IMR-90 (cell line): ENCODE measurements around the gene PMM1.

Source experiments
- BHLHE40 ChIP-seq: fragments of 150-350 bp; IDR thresholded peaks from 2 replicates; pipeline ENCODE4 v1.6.1; 2016; ENCODE audit warnings: mild to moderate bottlenecking, low read depth, low read length
- CEBPB ChIP-seq: IDR thresholded peaks from 2 replicates; pipeline ENCODE4 v1.6.1; 2012; ENCODE audit warnings: low read depth, low read length, improper control_type of control experiment
- CHD1 ChIP-seq: IDR thresholded peaks from 2 replicates; pipeline ENCODE4 v1.6.1; 2012; ENCODE audit warnings: low read depth, low read length, improper control_type of control experiment
- FOS ChIP-seq: fragments of 150-350 bp; IDR thresholded peaks from 2 replicates; pipeline ENCODE4 v1.6.1; 2016; ENCODE audit warnings: low read depth, low read length
- MAFK ChIP-seq: IDR thresholded peaks from 2 replicates; pipeline ENCODE4 v1.6.1; 2012; ENCODE audit warnings: low read depth, low read length, improper control_type of control experiment
- MAZ ChIP-seq: IDR thresholded peaks from 2 replicates; pipeline ENCODE4 v1.6.1; 2012; ENCODE audit warnings: low read depth, mild to moderate bottlenecking, low read length, improper control_type of control experiment, moderate library complexity, borderline replicate concordance
- MXI1 ChIP-seq: IDR thresholded peaks from 2 replicates; pipeline ENCODE4 v1.6.1; 2012; ENCODE audit warnings: low read depth, mild to moderate bottlenecking, low read length, moderate library complexity, borderline replicate concordance
- POLR2A ChIP-seq: IDR thresholded peaks from 2 replicates; pipeline ENCODE4 v1.6.1; 2012; ENCODE audit warnings: mild to moderate bottlenecking, low read depth, low read length
- RAD21 ChIP-seq: IDR thresholded peaks from 2 replicates; pipeline ENCODE4 v1.6.1; 2012; ENCODE audit warnings: low read length, improper control_type of control experiment
- RCOR1 ChIP-seq: IDR thresholded peaks from 2 replicates; pipeline ENCODE4 v1.6.1; 2012; ENCODE audit warnings: mild to moderate bottlenecking, low read length, improper control_type of control experiment; ENCODE audit not compliant: insufficient replicate concordance
- SMC3 ChIP-seq: fragments of 150-350 bp; IDR thresholded peaks from 2 replicates; pipeline ENCODE4 v1.6.1; 2016; ENCODE audit warnings: low read depth, mild to moderate bottlenecking, antibody characterized with exemption, low read length, moderate library complexity
- TF ChIP-seq, protein P1 (sequence below): conservative IDR thresholded peaks from 2 replicates; pipeline ENCODE4 v1.5.1; 2012; ENCODE audit warnings: mild to moderate bottlenecking, low read depth, low read length, improper control_type of control experiment
- TF ChIP-seq, protein P2 (sequence below): fragments of 150-350 bp; IDR thresholded peaks from 2 replicates; pipeline ENCODE4 v1.6.1; 2017; ENCODE audit warnings: mild to moderate bottlenecking, antibody characterized with exemption, low read length, low read depth
- TF ChIP-seq, protein P3 (sequence below): fragments of 150-350 bp; IDR thresholded peaks from 2 replicates; pipeline ENCODE4 v1.6.1; 2016; ENCODE audit warnings: low read depth, mild to moderate bottlenecking, low read length, moderate library complexity, borderline replicate concordance

GRCh38 chr22:41535244-41535643 is 54.4 kb downstream of the PMM1 start:
- TF ChIP-seq BHLHE40 (no peak), MAZ (no peak), POLR2A (no peak), RAD21 (no peak; the same call in 1 of the 2 replicates), CHD1 (no peak), SMC3 (no peak), CEBPB (peak; percentile 26; the same call in 1 of the 2 replicates), RCOR1 (no peak), FOS (no peak), MXI1 (no peak), MAFK (no peak)
- TF ChIP-seq, protein P1, sequence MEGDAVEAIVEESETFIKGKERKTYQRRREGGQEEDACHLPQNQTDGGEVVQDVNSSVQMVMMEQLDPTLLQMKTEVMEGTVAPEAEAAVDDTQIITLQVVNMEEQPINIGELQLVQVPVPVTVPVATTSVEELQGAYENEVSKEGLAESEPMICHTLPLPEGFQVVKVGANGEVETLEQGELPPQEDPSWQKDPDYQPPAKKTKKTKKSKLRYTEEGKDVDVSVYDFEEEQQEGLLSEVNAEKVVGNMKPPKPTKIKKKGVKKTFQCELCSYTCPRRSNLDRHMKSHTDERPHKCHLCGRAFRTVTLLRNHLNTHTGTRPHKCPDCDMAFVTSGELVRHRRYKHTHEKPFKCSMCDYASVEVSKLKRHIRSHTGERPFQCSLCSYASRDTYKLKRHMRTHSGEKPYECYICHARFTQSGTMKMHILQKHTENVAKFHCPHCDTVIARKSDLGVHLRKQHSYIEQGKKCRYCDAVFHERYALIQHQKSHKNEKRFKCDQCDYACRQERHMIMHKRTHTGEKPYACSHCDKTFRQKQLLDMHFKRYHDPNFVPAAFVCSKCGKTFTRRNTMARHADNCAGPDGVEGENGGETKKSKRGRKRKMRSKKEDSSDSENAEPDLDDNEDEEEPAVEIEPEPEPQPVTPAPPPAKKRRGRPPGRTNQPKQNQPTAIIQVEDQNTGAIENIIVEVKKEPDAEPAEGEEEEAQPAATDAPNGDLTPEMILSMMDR = peak; percentile 25; the same call in 1 of the 2 replicates
- TF ChIP-seq, protein P2, sequence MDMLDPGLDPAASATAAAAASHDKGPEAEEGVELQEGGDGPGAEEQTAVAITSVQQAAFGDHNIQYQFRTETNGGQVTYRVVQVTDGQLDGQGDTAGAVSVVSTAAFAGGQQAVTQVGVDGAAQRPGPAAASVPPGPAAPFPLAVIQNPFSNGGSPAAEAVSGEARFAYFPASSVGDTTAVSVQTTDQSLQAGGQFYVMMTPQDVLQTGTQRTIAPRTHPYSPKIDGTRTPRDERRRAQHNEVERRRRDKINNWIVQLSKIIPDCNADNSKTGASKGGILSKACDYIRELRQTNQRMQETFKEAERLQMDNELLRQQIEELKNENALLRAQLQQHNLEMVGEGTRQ = no peak
- TF ChIP-seq, protein P3, sequence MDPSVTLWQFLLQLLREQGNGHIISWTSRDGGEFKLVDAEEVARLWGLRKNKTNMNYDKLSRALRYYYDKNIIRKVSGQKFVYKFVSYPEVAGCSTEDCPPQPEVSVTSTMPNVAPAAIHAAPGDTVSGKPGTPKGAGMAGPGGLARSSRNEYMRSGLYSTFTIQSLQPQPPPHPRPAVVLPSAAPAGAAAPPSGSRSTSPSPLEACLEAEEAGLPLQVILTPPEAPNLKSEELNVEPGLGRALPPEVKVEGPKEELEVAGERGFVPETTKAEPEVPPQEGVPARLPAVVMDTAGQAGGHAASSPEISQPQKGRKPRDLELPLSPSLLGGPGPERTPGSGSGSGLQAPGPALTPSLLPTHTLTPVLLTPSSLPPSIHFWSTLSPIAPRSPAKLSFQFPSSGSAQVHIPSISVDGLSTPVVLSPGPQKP = no peak
